H9 (cell line): Measurements from ENCODE around the gene CHCHD3. TPM values are rescaled to one million over a fixed set of nuclear protein-coding genes. Genes with fewer than 3 reads are reported as not detected.

Source experiments
- DNase-seq: peaks from one replicate; pipeline ENCODE4 v3.0.0-alpha.2; 2017
- H2AFZ ChIP-seq: one replicate; pipeline ENCODE4 v1.6.1; 2013; ENCODE audit warnings: mild to moderate bottlenecking, low read length, control low read depth, moderate library complexity
- H2AK5ac ChIP-seq: 2 replicates; pipeline ENCODE4 v1.6.1; 2013; ENCODE audit warnings: low read length, control low read depth, mixed read lengths; ENCODE audit not compliant: insufficient read length
- H2BK120ac ChIP-seq: one replicate; pipeline ENCODE4 v1.6.1; 2013; ENCODE audit warnings: low read depth, mild to moderate bottlenecking, low read length, control low read depth, inconsistent platforms; ENCODE audit not compliant: poor library complexity, severe bottlenecking
- H2BK12ac ChIP-seq: 2 replicates; pipeline ENCODE4 v1.6.1; 2013; ENCODE audit warnings: low read length, control low read depth, mixed read lengths, low read depth; ENCODE audit not compliant: insufficient read length
- H2BK15ac ChIP-seq: 2 replicates; pipeline ENCODE4 v1.6.1; 2013; ENCODE audit warnings: low read depth, low read length, control low read depth
- H2BK20ac ChIP-seq: one replicate; pipeline ENCODE4 v1.6.1; 2013; ENCODE audit warnings: low read depth, mild to moderate bottlenecking, low read length, control low read depth, inconsistent platforms; ENCODE audit not compliant: poor library complexity, severe bottlenecking
- H2BK5ac ChIP-seq: 2 replicates; pipeline ENCODE4 v1.6.1; 2013; ENCODE audit warnings: low read length, control low read depth, mixed read lengths; ENCODE audit not compliant: insufficient read length
- H3K14ac ChIP-seq: 2 replicates; pipeline ENCODE4 v1.6.1; 2013; ENCODE audit warnings: low read length, control low read depth; ENCODE audit not compliant: insufficient read depth
- H3K18ac ChIP-seq: 2 replicates; pipeline ENCODE4 v1.6.1; 2013; ENCODE audit warnings: low read depth, mild to moderate bottlenecking, mixed read lengths, low read length, control low read depth; ENCODE audit not compliant: insufficient read length
- H3K23ac ChIP-seq: 2 replicates; pipeline ENCODE4 v1.6.1; 2013; ENCODE audit warnings: low read length, control low read depth, mixed read lengths, low read depth; ENCODE audit not compliant: insufficient read length
- H3K23me2 ChIP-seq: 2 replicates; pipeline ENCODE4 v1.6.1; 2013; ENCODE audit warnings: low read depth, mild to moderate bottlenecking, mixed read lengths, low read length, control low read depth; ENCODE audit not compliant: insufficient read length, poor library complexity, severe bottlenecking
- H3K27ac ChIP-seq: 2 replicates; pipeline ENCODE4 v1.5.1; 2013; ENCODE audit warnings: low read length, control low read depth, mixed read lengths, low read depth; ENCODE audit not compliant: insufficient read length
- H3K27me3 ChIP-seq: 2 replicates; pipeline ENCODE4 v1.6.1; 2013; ENCODE audit warnings: low read length, control low read depth, inconsistent platforms; ENCODE audit not compliant: insufficient read depth
- H3K4ac ChIP-seq: 2 replicates; pipeline ENCODE4 v1.6.1; 2013; ENCODE audit warnings: low read depth, mild to moderate bottlenecking, control low read depth, inconsistent platforms, low read length, moderate library complexity
- H3K4me1 ChIP-seq: 2 replicates; pipeline ENCODE4 v1.6.1; 2013; ENCODE audit warnings: low read length, control low read depth, inconsistent platforms; ENCODE audit not compliant: insufficient read depth
- H3K4me2 ChIP-seq: 2 replicates; pipeline ENCODE4 v1.6.1; 2013; ENCODE audit warnings: low read length, control low read depth, mixed read lengths; ENCODE audit not compliant: insufficient read length, insufficient read depth
- H3K56ac ChIP-seq: 2 replicates; pipeline ENCODE4 v1.6.1; 2013; ENCODE audit warnings: low read depth, mild to moderate bottlenecking, mixed read lengths, low read length, control low read depth; ENCODE audit not compliant: insufficient read length
- H3K79me1 ChIP-seq: 2 replicates; pipeline ENCODE4 v1.6.1; 2013; ENCODE audit warnings: low read depth, mild to moderate bottlenecking, moderate library complexity, low read length, control low read depth, inconsistent platforms; ENCODE audit not compliant: insufficient read depth, poor library complexity, severe bottlenecking
- H3K79me2 ChIP-seq: 2 replicates; pipeline ENCODE4 v1.6.1; 2013; ENCODE audit warnings: low read length, control low read depth, inconsistent platforms; ENCODE audit not compliant: insufficient read depth
- H3K9ac ChIP-seq: 2 replicates; pipeline ENCODE4 v1.6.1; 2013; ENCODE audit warnings: low read length, control low read depth, mixed read lengths; ENCODE audit not compliant: insufficient read length; ENCODE audit errors: extremely low read depth
- H3K9me3 ChIP-seq: one replicate; pipeline ENCODE4 v1.6.1; 2013; ENCODE audit warnings: low read depth, low read length, inconsistent platforms; ENCODE audit not compliant: control insufficient read depth
- H3T11ph ChIP-seq: one replicate; pipeline ENCODE4 v1.6.1; 2013; ENCODE audit warnings: mild to moderate bottlenecking, low read length, control low read depth, inconsistent platforms
- H4K20me1 ChIP-seq: one replicate; pipeline ENCODE4 v1.6.1; 2013; ENCODE audit not compliant: control insufficient read depth, insufficient read length, insufficient read depth
- H4K5ac ChIP-seq: 2 replicates; pipeline ENCODE4 v1.6.1; 2013; ENCODE audit warnings: low read depth, mild to moderate bottlenecking, mixed read lengths, low read length, control low read depth; ENCODE audit not compliant: insufficient read length
- H4K8ac ChIP-seq: replicated peaks from 2 replicates; pipeline ENCODE4 v1.6.1; 2013; ENCODE audit warnings: low read length, control low read depth, mixed read lengths, low read depth; ENCODE audit not compliant: insufficient read length
- H4K91ac ChIP-seq: 2 replicates; pipeline ENCODE4 v1.6.1; 2013; ENCODE audit warnings: low read depth, mild to moderate bottlenecking, moderate library complexity, mixed read lengths, low read length, control low read depth; ENCODE audit not compliant: insufficient read length
- H3K27ac Mint-ChIP-seq, 3 experiments: 2 replicates in 2 of 3; 3 replicates in 1 of 3; pipeline ENCODE4 v1.8.0; 2020 to 2021; ENCODE audit warnings: mixed read lengths in 3 of 3, mild to moderate bottlenecking in 1 of 3, moderate library complexity in 1 of 3
- H3K27me3 Mint-ChIP-seq: 2 replicates; pipeline ENCODE4 v1.8.0; 2021; ENCODE audit warnings: low read depth, mild to moderate bottlenecking, moderate library complexity, mixed read lengths
- H3K36me3 Mint-ChIP-seq, 3 experiments: 2 replicates in 2 of 3; 3 replicates in 1 of 3; pipeline ENCODE4 v1.8.0; 2020 to 2021; ENCODE audit warnings: low read depth in 3 of 3, mixed read lengths in 3 of 3; ENCODE audit not compliant: insufficient read depth in 1 of 3
- H3K4me1 Mint-ChIP-seq, 2 experiments: 2 replicates each; pipeline ENCODE4 v1.8.0; 2020; ENCODE audit warnings: mixed read lengths in 2 of 2
- H3K4me3 Mint-ChIP-seq, 2 experiments: 2 replicates in 1 of 2; 3 replicates in 1 of 2; pipeline ENCODE4 v1.8.0; 2020 to 2021; ENCODE audit warnings: mild to moderate bottlenecking in 2 of 2, mixed read lengths in 2 of 2, moderate library complexity in 1 of 2
- H3K9me3 Mint-ChIP-seq, 2 experiments: 2 replicates in 1 of 2; 3 replicates in 1 of 2; pipeline ENCODE4 v1.8.0; 2020; ENCODE audit warnings: mild to moderate bottlenecking in 2 of 2, mixed read lengths in 2 of 2, moderate library complexity in 1 of 2
- WGBS: extraction: QIAGEN DNeasy Blood & Tissue Kit; methylation state at CpG from one replicate; pipeline ENCODE4 v1.1.7; 2013; ENCODE audit warnings: missing lambda C conversion rate, low lambda C conversion rate, mixed read lengths; ENCODE audit not compliant: insufficient read length; ENCODE audit errors: extremely low coverage; 5-methylcytosine and 5-hydroxymethylcytosine counted together
- total RNA-seq: library from RNA; stranded (reverse); gene quantifications from 2 replicates; pipeline ENCODE4 v1.2.1, GENCODE V29; 2021
- TF ChIP-seq, protein P1 (sequence below): fragments of 200-600 bp; sonication (generic); conservative IDR thresholded peaks from 3 replicates; pipeline ENCODE4 v1.8.0; 2021; ENCODE audit warnings: antibody characterized with exemption, mild to moderate bottlenecking

Gene CHCHD3
- total RNA-seq, 1 experiment from 2014 or later, result 104 TPM

DNA sequence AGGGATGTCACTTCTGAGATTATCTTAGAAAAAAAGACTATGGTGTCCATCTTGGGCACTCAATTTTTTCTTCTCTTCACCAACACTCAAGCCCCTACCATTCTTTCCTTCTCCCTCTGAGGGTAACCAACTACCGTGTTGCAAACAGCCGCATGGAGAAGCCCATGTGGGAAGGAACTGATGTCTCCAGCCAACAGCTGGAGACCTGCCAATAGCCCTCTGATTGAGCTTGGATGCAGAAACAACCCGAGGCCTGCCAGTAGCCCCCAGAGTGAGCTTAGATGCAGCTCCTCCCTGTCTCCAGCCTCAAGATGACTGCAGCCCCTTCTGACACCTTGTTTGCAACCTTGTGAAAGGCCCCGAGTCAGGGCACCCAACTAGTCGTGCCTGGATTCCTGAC lies 36.4 kb upstream of the CHCHD3 start:
- Histone ChIP-seq H3K79me2 (no peaks in the 10 kb centered on the region), H2BK12ac (no peak overlapping the region), H2BK120ac (no peak overlapping the region), H3K4me1 (peaks cover 6% of the 10 kb centered on the region; the same call in 1 of the 2 replicates), H3K14ac (no peak overlapping the region; the same call in 1 of the 2 replicates), H3K27ac (no peak overlapping the region), H2BK15ac (no peak overlapping the region), H3K79me1 (no peaks in the 10 kb centered on the region), H3K23ac (no peak overlapping the region), H3K9ac (no peak overlapping the region), H3T11ph (no peak overlapping the region), H3K4me2 (no peak overlapping the region), H3K9me3 (no peaks in the 10 kb centered on the region), H2AK5ac (no peak overlapping the region), H4K20me1 (no peaks in the 10 kb centered on the region), H3K56ac (no peak overlapping the region), H2BK20ac (no peak overlapping the region), H3K23me2 (no peaks in the 10 kb centered on the region), H2BK5ac (no peak overlapping the region), H4K91ac (no peak overlapping the region), H3K27me3 (no peaks in the 10 kb centered on the region), H3K18ac (no peak overlapping the region), H2AFZ (no peak overlapping the region), H4K5ac (no peak overlapping the region), H3K4ac (no peak overlapping the region), H4K8ac (no peak overlapping the region)
- no peak overlapping the region for H3K4me3 Mint-ChIP-seq
- H3K4me1 Mint-ChIP-seq, result peaks cover 12 to 22% of the 10 kb centered on the region in 2 experiments
- WGBS, result no CpG with 5 or more reads among the region's 5 CpGs
- no peak overlapping the region for H3K27ac Mint-ChIP-seq
- TF ChIP-seq, protein P1, sequence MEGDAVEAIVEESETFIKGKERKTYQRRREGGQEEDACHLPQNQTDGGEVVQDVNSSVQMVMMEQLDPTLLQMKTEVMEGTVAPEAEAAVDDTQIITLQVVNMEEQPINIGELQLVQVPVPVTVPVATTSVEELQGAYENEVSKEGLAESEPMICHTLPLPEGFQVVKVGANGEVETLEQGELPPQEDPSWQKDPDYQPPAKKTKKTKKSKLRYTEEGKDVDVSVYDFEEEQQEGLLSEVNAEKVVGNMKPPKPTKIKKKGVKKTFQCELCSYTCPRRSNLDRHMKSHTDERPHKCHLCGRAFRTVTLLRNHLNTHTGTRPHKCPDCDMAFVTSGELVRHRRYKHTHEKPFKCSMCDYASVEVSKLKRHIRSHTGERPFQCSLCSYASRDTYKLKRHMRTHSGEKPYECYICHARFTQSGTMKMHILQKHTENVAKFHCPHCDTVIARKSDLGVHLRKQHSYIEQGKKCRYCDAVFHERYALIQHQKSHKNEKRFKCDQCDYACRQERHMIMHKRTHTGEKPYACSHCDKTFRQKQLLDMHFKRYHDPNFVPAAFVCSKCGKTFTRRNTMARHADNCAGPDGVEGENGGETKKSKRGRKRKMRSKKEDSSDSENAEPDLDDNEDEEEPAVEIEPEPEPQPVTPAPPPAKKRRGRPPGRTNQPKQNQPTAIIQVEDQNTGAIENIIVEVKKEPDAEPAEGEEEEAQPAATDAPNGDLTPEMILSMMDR, result no peak
- H3K36me3 Mint-ChIP-seq, result no peaks in the 10 kb centered on the region
- no peaks in the 10 kb centered on the region; the same call in 1 of the 2 replicates for H3K27me3 Mint-ChIP-seq
- H3K9me3 Mint-ChIP-seq, result no peaks in the 10 kb centered on the region; a peak in 1 of 5 replicates
- no peak for DNase-seq
